A549 (cell line): Measurements from ENCODE around the gene WDFY2. TPM values are rescaled to one million over a fixed set of nuclear protein-coding genes. Genes with fewer than 3 reads are reported as not detected.
A peak's percentile ranks its signal among the peaks of the same experiment; 100 is the strongest.

Experiments
- ATAC-seq, 2 experiments: fragments of 200-7000 bp in 1 of 2; fragments of >200 bp in 1 of 2; cut with Nextera tagmentation in 1 of 2; cut with Tn5 transposase in 1 of 2; 3 replicates each; pipeline versions ENCODE4 v1.8.0 to v1.9.1; 2018 to 2020; ENCODE audit warnings: mild to moderate bottlenecking in 1 of 2, moderate library complexity in 1 of 2
- CTCF ChIA-PET: fragments of 300-600 bp; sonication (Branson Sonifier 250); formaldehyde crosslinking; extraction: SDS; loops from one replicate; lab custom pipeline; 2021; ENCODE audit warnings: antibody characterized with exemption, inconsistent platforms; lab: Yijun Ruan, JAX
- POLR2A ChIA-PET: fragments of 350-600 bp; formaldehyde crosslinking; extraction: SDS; loops from one replicate; lab custom pipeline; 2021; ENCODE audit warnings: antibody characterized with exemption, inconsistent platforms; lab: Yijun Ruan, JAX
- DNase-seq, 2 experiments: peaks; one replicate each; pipeline versions ENCODE4 v3.0.0 to v3.0.0-alpha.2; 2011 to 2016; ENCODE audit warnings: low read depth in 1 of 2, low spot score in 1 of 2
- FAIRE-seq: peaks from 2 replicates; lab custom pipeline; 2011; peaks lifted over from hg19 to GRCh38; lab: Jason Lieb, UNC
- H3K27ac ChIP-seq, 2 experiments: fragments of >200 bp; sonication (Bioruptor Twin); formaldehyde crosslinking; 3 replicates each; pipeline ENCODE4 v1.5.1; 2016 to 2017
- H3K4me1 ChIP-seq: fragments of >200 bp; sonication (Bioruptor Twin); formaldehyde crosslinking; 3 replicates; pipeline ENCODE4 v1.6.1; 2016
- H3K4me2 ChIP-seq: fragments of >200 bp; sonication (Bioruptor Twin); formaldehyde crosslinking; 3 replicates; pipeline ENCODE4 v1.6.1; 2016
- H3K4me3 ChIP-seq: fragments of >200 bp; sonication (Bioruptor Twin); formaldehyde crosslinking; 3 replicates; pipeline ENCODE4 v1.5.1; 2016
- H3K9me3 ChIP-seq: fragments of >200 bp; sonication (Bioruptor Twin); formaldehyde crosslinking; 3 replicates; pipeline ENCODE4 v1.6.1; 2016
- BHLHE40 ChIP-seq: IDR thresholded peaks from 2 replicates; pipeline ENCODE4 v1.6.1; 2012; ENCODE audit warnings: low read depth, low read length, inconsistent platforms
- CBX2 ChIP-seq: fragments of 200-600 bp; sonication (generic); IDR thresholded peaks from 2 replicates; pipeline ENCODE4 v1.6.1; 2016; ENCODE audit warnings: low read depth, mild to moderate bottlenecking, borderline replicate concordance
- CEBPB ChIP-seq, 2 experiments: fragments of >200 bp in 1 of 2; sonication (Bioruptor Twin) in 1 of 2; formaldehyde crosslinking in 1 of 2; IDR thresholded peaks; 2 replicates each; pipeline ENCODE4 v1.6.1; 2012 to 2016
- CHD2 ChIP-seq: fragments of 150-350 bp; IDR thresholded peaks from 2 replicates; pipeline ENCODE4 v1.6.1; 2014; ENCODE audit warnings: low read length; ENCODE audit not compliant: partially characterized antibody
- EP300 ChIP-seq, 2 experiments: fragments of >200 bp; sonication (Bioruptor Twin); formaldehyde crosslinking; IDR thresholded peaks; 2 replicates in 1 of 2; 3 replicates in 1 of 2; pipeline ENCODE4 v1.6.1; 2016 to 2017
- ESRRA ChIP-seq: fragments of 150-350 bp; IDR thresholded peaks from 2 replicates; pipeline ENCODE4 v1.6.1; 2014; ENCODE audit warnings: mild to moderate bottlenecking, low read length, borderline replicate concordance
- HDAC2 ChIP-seq: fragments of 200-600 bp; sonication (generic); IDR thresholded peaks from 2 replicates; pipeline ENCODE4 v1.6.1; 2016
- JUN ChIP-seq, 2 experiments: fragments of >200 bp; sonication (Bioruptor Twin); formaldehyde crosslinking; IDR thresholded peaks; 2 replicates in 1 of 2; 3 replicates in 1 of 2; pipeline ENCODE4 v1.6.1; 2016 to 2017
- NPAS2 ChIP-seq: fragments of 250-450 bp; sonication (Bioruptor Pico); IDR thresholded peaks from 2 replicates; pipeline ENCODE4 v1.8.0; 2022; ENCODE audit warnings: mild to moderate bottlenecking, moderate library complexity, borderline replicate concordance
- NR3C1 ChIP-seq: fragments of >200 bp; sonication (Bioruptor Twin); formaldehyde crosslinking; IDR thresholded peaks from 3 replicates; pipeline ENCODE4 v1.6.1; 2017
- PHF8 ChIP-seq: fragments of 200-600 bp; sonication (generic); IDR thresholded peaks from 2 replicates; pipeline ENCODE4 v1.6.1; 2016; ENCODE audit warnings: low read depth, mild to moderate bottlenecking, antibody characterized with exemption, moderate library complexity, borderline replicate concordance
- POLR2A ChIP-seq: IDR thresholded peaks from 2 replicates; pipeline ENCODE4 v1.6.1; 2012; ENCODE audit warnings: mild to moderate bottlenecking, low read length
- RAD21 ChIP-seq, 2 experiments: fragments of >200 bp in 1 of 2; sonication (Bioruptor Twin) in 1 of 2; formaldehyde crosslinking in 1 of 2; IDR thresholded peaks in 1 of 2; conservative IDR thresholded peaks in 1 of 2; 2 replicates in 1 of 2; 3 replicates in 1 of 2; pipeline ENCODE4 v1.6.1; 2012 to 2018; ENCODE audit warnings: inconsistent platforms in 1 of 2
- RCOR1 ChIP-seq: fragments of 150-350 bp; IDR thresholded peaks from 2 replicates; pipeline ENCODE4 v1.6.1; 2014; ENCODE audit warnings: antibody characterized with exemption, low read length, low read depth
- RNF2 ChIP-seq: fragments of 200-600 bp; sonication (generic); IDR thresholded peaks from 2 replicates; pipeline ENCODE4 v1.6.1; 2016; ENCODE audit warnings: low read depth, mild to moderate bottlenecking, antibody characterized with exemption, moderate library complexity, borderline replicate concordance
- SMC3 ChIP-seq: fragments of >200 bp; sonication (Bioruptor Twin); formaldehyde crosslinking; IDR thresholded peaks from 3 replicates; pipeline ENCODE4 v1.6.1; 2018; ENCODE audit warnings: inconsistent platforms
- TFCP2L1 ChIP-seq: fragments of 250-450 bp; sonication (Bioruptor Pico); IDR thresholded peaks from 2 replicates; pipeline ENCODE4 v1.5.0; 2021; ENCODE audit warnings: mild to moderate bottlenecking
- ZC3H11A ChIP-seq: fragments of 450-650 bp; IDR thresholded peaks from 2 replicates; pipeline ENCODE4 v1.6.1; 2014; ENCODE audit warnings: antibody characterized with exemption, mild to moderate bottlenecking
- ZFP36 ChIP-seq: fragments of 450-650 bp; IDR thresholded peaks from 2 replicates; pipeline ENCODE4 v1.6.1; 2014; ENCODE audit warnings: borderline replicate concordance; ENCODE audit not compliant: partially characterized antibody
- WGBS: methylation state at CpG from one replicate; pipeline ENCODE4 v1.1.6; 2017; ENCODE audit errors: missing lambda C conversion rate; 5-methylcytosine and 5-hydroxymethylcytosine counted together
- polyA plus RNA-seq, 4 experiments: library from polyadenylated mRNA; depleted of rRNA in 3 of 4; stranded (reverse); fragments of >200 nt; fragmentation: RNase III in 1 of 4; extraction: RNeasy Plus Mini Kit Qiagen cat#74134 plus additional on column Dnase treatment in 1 of 4; gene quantifications; 2 replicates in 3 of 4; 3 replicates in 1 of 4; pipeline ENCODE4 v1.2.3, GENCODE V29; 2011 to 2017
- TF ChIP-seq, protein P1 (sequence below): fragments of >200 bp; sonication (Bioruptor Twin); formaldehyde crosslinking; IDR thresholded peaks from 3 replicates; pipeline ENCODE4 v1.5.1; 2016
- TF ChIP-seq, protein P2 (sequence below): fragments of 150-350 bp; IDR thresholded peaks from 2 replicates; pipeline ENCODE4 v1.6.1; 2014; ENCODE audit warnings: low read depth, mild to moderate bottlenecking, low read length
- TF ChIP-seq, protein P3 (sequence below): fragments of 250-450 bp; sonication (Bioruptor Pico); IDR thresholded peaks from 2 replicates; pipeline ENCODE4 v1.5.0; 2021; ENCODE audit warnings: mild to moderate bottlenecking, moderate library complexity, borderline replicate concordance
- TF ChIP-seq, protein P4 (sequence below): IDR thresholded peaks from 2 replicates; pipeline ENCODE4 v1.6.1; 2012
- TF ChIP-seq, protein P5 (sequence below): fragments of >200 bp; sonication (Bioruptor Twin); formaldehyde crosslinking; IDR thresholded peaks from 2 replicates; pipeline ENCODE4 v1.6.1; 2016

WDFY2 gene
- polyA plus RNA-seq, 2 of the 4 experiments (the other 2 are of a cell fraction): 5.2 to 8.5 TPM

DNA sequence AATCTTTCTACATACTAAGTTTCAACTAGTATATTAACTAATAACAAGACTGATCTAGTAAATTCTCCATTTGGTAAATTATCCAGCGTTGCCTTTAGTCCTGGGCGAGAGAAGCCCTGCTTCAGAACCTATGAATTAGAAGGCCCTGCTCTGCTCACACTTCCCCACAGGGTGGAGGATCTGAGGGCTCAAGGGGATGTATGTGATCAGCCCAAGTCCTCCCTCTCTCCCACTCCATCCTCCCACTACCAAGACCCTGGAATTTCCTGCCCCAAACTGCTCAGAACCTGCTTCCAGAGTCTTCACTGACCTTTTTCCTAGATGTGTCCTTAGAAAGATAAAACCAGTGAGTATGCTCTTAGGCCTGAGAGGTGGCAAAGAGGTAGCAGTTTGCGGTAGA, 91.6 kb downstream of the WDFY2 start (continued):
- TF ChIP-seq, protein P1, sequence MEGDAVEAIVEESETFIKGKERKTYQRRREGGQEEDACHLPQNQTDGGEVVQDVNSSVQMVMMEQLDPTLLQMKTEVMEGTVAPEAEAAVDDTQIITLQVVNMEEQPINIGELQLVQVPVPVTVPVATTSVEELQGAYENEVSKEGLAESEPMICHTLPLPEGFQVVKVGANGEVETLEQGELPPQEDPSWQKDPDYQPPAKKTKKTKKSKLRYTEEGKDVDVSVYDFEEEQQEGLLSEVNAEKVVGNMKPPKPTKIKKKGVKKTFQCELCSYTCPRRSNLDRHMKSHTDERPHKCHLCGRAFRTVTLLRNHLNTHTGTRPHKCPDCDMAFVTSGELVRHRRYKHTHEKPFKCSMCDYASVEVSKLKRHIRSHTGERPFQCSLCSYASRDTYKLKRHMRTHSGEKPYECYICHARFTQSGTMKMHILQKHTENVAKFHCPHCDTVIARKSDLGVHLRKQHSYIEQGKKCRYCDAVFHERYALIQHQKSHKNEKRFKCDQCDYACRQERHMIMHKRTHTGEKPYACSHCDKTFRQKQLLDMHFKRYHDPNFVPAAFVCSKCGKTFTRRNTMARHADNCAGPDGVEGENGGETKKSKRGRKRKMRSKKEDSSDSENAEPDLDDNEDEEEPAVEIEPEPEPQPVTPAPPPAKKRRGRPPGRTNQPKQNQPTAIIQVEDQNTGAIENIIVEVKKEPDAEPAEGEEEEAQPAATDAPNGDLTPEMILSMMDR: no peak
- TF ChIP-seq CEBPB (IDR thresholded peaks at IDR 0.05) (no peak), NPAS2 (CRISPR knock-in tag) (no peak), NR3C1 (no peak), ZC3H11A (no peak)

DNA sequence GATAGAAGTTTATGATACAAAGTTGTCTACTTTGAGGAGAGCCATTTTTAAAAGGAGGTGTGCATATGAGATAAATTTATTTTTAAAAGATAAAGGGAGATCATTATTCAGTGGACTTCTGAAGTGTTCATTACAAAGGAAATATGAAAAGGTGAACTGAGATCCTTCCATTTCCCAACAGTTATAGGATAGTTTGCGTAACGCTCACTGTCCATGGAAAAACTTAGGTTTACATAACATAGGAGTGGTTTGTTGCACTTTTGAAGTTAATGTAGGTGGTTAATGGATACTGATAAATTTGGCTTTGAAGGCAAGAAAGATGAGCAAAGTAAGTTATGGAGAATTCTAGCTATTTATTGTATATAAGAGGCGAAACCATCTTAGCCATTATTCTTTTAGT, 92.5 kb downstream of the WDFY2 start:
- TF ChIP-seq, protein P2, sequence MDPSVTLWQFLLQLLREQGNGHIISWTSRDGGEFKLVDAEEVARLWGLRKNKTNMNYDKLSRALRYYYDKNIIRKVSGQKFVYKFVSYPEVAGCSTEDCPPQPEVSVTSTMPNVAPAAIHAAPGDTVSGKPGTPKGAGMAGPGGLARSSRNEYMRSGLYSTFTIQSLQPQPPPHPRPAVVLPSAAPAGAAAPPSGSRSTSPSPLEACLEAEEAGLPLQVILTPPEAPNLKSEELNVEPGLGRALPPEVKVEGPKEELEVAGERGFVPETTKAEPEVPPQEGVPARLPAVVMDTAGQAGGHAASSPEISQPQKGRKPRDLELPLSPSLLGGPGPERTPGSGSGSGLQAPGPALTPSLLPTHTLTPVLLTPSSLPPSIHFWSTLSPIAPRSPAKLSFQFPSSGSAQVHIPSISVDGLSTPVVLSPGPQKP: no peak
- TF ChIP-seq EP300 (IDR thresholded peaks at IDR 0.05): no peak
- TF ChIP-seq SMC3: no peak
- TF ChIP-seq, protein P3, sequence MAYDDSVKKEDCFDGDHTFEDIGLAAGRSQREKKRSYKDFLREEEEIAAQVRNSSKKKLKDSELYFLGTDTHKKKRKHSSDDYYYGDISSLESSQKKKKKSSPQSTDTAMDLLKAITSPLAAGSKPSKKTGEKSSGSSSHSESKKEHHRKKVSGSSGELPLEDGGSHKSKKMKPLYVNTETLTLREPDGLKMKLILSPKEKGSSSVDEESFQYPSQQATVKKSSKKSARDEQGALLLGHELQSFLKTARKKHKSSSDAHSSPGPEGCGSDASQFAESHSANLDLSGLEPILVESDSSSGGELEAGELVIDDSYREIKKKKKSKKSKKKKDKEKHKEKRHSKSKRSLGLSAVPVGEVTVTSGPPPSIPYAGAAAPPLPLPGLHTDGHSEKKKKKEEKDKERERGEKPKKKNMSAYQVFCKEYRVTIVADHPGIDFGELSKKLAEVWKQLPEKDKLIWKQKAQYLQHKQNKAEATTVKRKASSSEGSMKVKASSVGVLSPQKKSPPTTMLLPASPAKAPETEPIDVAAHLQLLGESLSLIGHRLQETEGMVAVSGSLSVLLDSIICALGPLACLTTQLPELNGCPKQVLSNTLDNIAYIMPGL (CRISPR knock-in tag): no peak
- TF ChIP-seq PHF8: no peak
- no peak for TF ChIP-seq RCOR1
- TF ChIP-seq RNF2: no peak
- TF ChIP-seq POLR2A: no peak
- TF ChIP-seq, protein P4, sequence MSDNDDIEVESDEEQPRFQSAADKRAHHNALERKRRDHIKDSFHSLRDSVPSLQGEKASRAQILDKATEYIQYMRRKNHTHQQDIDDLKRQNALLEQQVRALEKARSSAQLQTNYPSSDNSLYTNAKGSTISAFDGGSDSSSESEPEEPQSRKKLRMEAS: no peak
- no peak for TF ChIP-seq HDAC2
- TF ChIP-seq, all 56 proteins: peak for 0
- Histone ChIP-seq H3K4me3 (no peak overlapping the region), H3K4me2 (no peak overlapping the region), H3K9me3 (no peaks in the 10 kb centered on the region), H3K4me1 (peaks cover 40% of the 10 kb centered on the region), H3K27ac (no peak overlapping the region)
- no peak for ATAC-seq
- FAIRE-seq: no peak
- DNase-seq: no peak
- 94% methylated on average over 3 of the region's 3 CpGs for WGBS
- CTCF ChIA-PET: no interaction called here
- POLR2A ChIA-PET: no interaction called here

DNA sequence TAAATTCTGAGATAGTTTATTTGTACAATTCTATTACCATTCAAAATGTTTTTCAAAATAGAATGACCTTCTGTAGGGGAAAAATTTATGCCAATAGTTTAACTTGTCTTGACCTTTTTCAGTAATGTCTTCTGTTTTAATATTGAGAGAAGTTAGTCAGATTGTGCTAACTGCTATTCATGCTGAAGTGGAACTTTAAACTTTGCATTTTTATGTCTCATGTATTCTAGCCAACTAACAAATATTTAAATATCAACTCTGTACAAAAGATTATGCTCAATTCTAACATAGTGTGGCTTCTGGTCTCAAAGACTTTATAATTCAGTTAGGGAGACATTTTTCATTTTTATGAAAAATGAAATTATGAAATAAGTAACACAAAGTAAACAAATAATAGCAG, 94.2 kb downstream of the WDFY2 start:
- Histone ChIP-seq H3K27ac (no peak overlapping the region), H3K4me2 (peak overlapping the region; percentile 19; the same call in 2 of the 3 replicates), H3K4me3 (no peak overlapping the region), H3K4me1 (peaks cover 56% of the 10 kb centered on the region), H3K9me3 (no peaks in the 10 kb centered on the region)
- no peak for DNase-seq
- no peak for FAIRE-seq
- no peak for ATAC-seq
- CTCF ChIA-PET: interaction anchor here (1.0 kb wide), 1 partner anchor 10 kb away, joined by 3 read pairs; no protein-coding TSS in a partner anchor
- no peak for TF ChIP-seq ZFP36
- no peak for TF ChIP-seq NPAS2 (CRISPR knock-in tag)
- no peak for TF ChIP-seq JUN (IDR thresholded peaks at IDR 0.05)
- TF ChIP-seq CHD2: no peak
- no peak for TF ChIP-seq BHLHE40
- no peak for TF ChIP-seq ESRRA
- TF ChIP-seq HDAC2: no peak
- no peak for TF ChIP-seq CBX2
- TF ChIP-seq, protein P5, sequence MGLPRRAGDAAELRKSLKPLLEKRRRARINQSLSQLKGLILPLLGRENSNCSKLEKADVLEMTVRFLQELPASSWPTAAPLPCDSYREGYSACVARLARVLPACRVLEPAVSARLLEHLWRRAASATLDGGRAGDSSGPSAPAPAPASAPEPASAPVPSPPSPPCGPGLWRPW: no peak
- TF ChIP-seq RAD21 (conservative IDR thresholded peaks at IDR 0.05 in 1 of 2, IDR thresholded peaks at IDR 0.05 in 1 of 2): no peak
- TF ChIP-seq RNF2: no peak
- no peak for TF ChIP-seq PHF8
- TF ChIP-seq, protein P1: no peak
- no peak for TF ChIP-seq TFCP2L1 (CRISPR knock-in tag)
- POLR2A ChIA-PET: no interaction called here
